GM10266 (cell line): Measurements from ENCODE around the gene TTC16.

Source experiments
- DNase-seq: peaks from one replicate; pipeline ENCODE4 v3.0.0; 2012; ENCODE audit errors: extremely low spot score
- CTCF ChIP-seq: IDR thresholded peaks from 2 replicates; pipeline ENCODE4 v1.5.1; 2012; ENCODE audit warnings: mild to moderate bottlenecking, low read depth; ENCODE audit not compliant: control insufficient read depth, insufficient read depth; ENCODE audit errors: missing control alignments

Gene TTC16

DNA sequence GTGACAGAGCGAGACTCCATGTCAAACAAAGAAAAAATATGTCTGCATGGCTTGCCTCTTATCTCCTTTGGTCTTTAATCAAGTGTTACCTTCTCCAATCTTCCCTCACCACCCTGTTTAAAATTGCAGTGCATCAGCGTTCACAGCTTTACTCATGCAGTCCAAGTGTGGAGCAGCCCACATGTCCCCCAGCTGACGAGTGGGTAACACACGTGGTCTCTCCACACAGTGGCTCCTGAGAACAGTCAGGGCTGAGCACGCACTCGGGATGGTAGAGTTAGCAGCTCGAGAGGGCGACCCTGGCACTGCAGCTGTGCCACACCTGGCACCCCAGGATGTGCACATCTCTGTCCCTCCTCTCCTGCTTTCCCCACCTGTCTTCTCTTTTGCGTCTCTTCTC, 35.0 kb upstream of the TTC16 start:
- no peak for DNase-seq

DNA sequence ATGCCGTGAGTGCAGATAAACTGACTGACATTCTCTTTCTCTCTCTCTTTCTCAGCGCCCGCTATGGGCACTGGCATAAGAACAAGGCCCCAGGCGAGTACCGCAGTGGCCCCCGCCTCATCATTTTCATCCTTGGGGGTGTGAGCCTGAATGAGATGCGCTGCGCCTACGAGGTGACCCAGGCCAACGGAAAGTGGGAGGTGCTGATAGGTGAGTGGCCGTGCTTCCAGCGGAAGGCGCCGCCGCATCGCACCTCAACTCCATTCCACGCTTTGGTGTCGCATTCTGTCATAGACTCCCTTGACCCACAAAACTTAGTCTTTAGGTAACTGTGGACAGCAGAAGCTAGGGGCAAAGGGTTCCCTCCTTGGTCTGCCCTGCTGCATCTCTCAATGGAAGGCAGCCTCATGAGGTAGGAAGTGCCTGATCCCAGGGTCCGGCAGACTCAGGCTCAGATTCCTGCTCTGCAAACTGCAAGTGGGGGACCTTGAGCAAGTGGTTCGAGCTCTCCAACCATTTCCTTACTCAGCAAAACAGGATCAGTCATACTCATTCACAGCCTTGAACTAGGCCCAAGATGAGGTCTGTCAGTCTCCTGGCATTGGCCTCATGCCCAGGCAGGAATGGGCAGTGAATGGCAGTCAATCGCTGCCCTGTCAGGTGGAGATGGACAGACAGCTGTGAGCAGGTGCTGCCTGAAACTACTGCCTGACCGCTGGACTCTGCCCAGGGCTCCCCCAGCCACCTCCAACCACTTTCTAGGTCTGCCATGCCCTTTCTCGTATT, 33.3 kb upstream of the TTC16 start:
- no peak for TF ChIP-seq CTCF
- no peak for DNase-seq

More for the DNA sequence above, 35.0 kb upstream of the TTC16 start:
- TF ChIP-seq CTCF: no peak

GRCh38 chr9:127683723-127684122, 32.2 kb upstream of the TTC16 start:
- no peak for TF ChIP-seq CTCF
- DNase-seq: no peak

- DNase-seq: no peak
- no peak for TF ChIP-seq CTCF
These were observed 31.3 kb upstream of the TTC16 start for GRCh38 chr9:127684576-127684975.

GRCh38 chr9:127686461-127687393, 29.2 kb upstream of the TTC16 start:
- no peak for TF ChIP-seq CTCF
- DNase-seq: no peak

GRCh38 chr9:127689329-127690000, 26.4 kb upstream of the TTC16 start:
- no peak for DNase-seq
- no peak for TF ChIP-seq CTCF
